ENCODE data around the gene ZSCAN2. TPM values are rescaled to one million over a fixed set of nuclear protein-coding genes. Genes with fewer than 3 reads are reported as not detected.

Gene ZSCAN2
- total and polyA plus RNA-seq, 10 of the 15 experiments (the other 5 are each of a cell fraction or from before 2014, with no cell fraction given): 2.7 to 13.2 (median 8.6) TPM

DNA sequence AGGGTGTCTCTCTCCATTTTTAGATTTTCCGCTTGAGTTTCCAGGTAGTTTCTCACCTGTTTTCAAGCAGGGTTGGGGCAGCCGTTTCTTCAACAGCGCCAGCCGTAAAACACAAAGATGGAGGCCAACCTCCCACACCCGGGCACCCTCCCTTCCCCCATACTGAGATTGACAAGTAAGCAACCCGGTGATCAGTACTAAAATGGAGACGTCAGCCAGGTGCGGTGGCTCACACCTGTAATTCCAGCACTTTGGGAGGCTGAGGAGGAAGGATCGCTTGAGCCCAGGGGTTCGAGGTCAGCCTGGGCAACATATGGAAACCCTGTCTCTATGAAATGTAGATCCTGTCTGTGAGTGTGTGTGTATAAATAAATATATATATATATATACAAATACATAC, 903 bp upstream of the ZSCAN2 start:
- no peak for ATAC-seq
- 61% methylated on average over 10 of the region's 10 CpGs for WGBS (ENCODE audit: insufficient coverage, insufficient replicate concordance, low lambda C conversion rate, missing lambda C conversion rate)
- SMC1A ChIA-PET (ENCODE audit: uncharacterized antibody, unreplicated experiment): interaction anchor here (0.6 to 2.4 kb wide), 6 partner anchors 31 to 443 kb away, joined by 3 to 15 read pairs (median 6); partner anchors contain the start of gene SEC11A
- no peaks in the 10 kb centered on the region; the same call in 2 of the 3 replicates for H3K9me3 ChIP-seq (replicated peaks; ENCODE audit: control insufficient read depth, insufficient read depth, low read length)
- no TSS peak for BruUV-seq (replicated peaks)
- H3K27ac ChIP-seq (ENCODE audit: control insufficient read depth, insufficient read depth): no peak overlapping the region
- POLR2A ChIA-PET: no interaction called here
- FAIRE-seq: no peak
- CTCF ChIA-PET: interaction anchor here (0.8 to 5.3 kb wide), 15 partner anchors 13 to 445 kb away, joined by 3 to 52 read pairs (median 12); partner anchors contain the start of genes NMB, SEC11A and WDR73
- H3K4me3 ChIP-seq: no peak overlapping the region
- H4K20me1 ChIP-seq (ENCODE audit: control insufficient read depth, insufficient read depth): no peaks in the 10 kb centered on the region
- no peak for DNase-seq (ENCODE audit: low read depth, low spot score)
- H3K27me3 ChIP-seq (replicated peaks in 1 of 2; ENCODE audit: control insufficient read depth in 2 of 2, insufficient read depth in 2 of 2, low read length in 1 of 2): 0 out of 4 replicates have a peak, but pooled peaks cover 0 to 2% of the 10 kb centered on the region in 2 experiments
- in situ Hi-C loops (cut with MboI) (no loop called here), intact Hi-C loops (cut with micrococcal nuclease; ENCODE audit: unreplicated experiment) (loop anchor here (2.0 to 5.0 kb wide), 3 partner anchors 33 to 152 kb away; partner anchors contain the start of gene WDR73)
- H2AFZ ChIP-seq (ENCODE audit: control insufficient read depth, low read depth, low read length): no peak overlapping the region
- H3K4me1 ChIP-seq (ENCODE audit: control insufficient read depth, insufficient read depth, low read length): peaks cover 32% of the 10 kb centered on the region
- H3K9ac ChIP-seq (ENCODE audit: control insufficient read depth, insufficient read depth, low read length): no peak overlapping the region
- no peak overlapping the region for H3K4me2 ChIP-seq (ENCODE audit: control insufficient read depth, insufficient read depth)
- H3K79me2 ChIP-seq (ENCODE audit: control insufficient read depth, insufficient read depth, low read length): peaks cover 1% of the 10 kb centered on the region; the same call in 1 of the 2 replicates
- H3K36me3 ChIP-seq (ENCODE audit: control insufficient read depth in 2 of 2, insufficient read depth in 2 of 2, low read length in 1 of 2): peaks cover 0 to 5% of the 10 kb centered on the region in 2 experiments; a peak in 1 of 4 replicates
- RAD21 ChIA-PET (ENCODE audit: unreplicated experiment): interaction anchor here (1.2 to 2.5 kb wide), 3 partner anchors 279 to 328 kb away, joined by 3 to 15 read pairs (median 12); no protein-coding TSS in a partner anchor
- TF ChIP-seq, protein P1, sequence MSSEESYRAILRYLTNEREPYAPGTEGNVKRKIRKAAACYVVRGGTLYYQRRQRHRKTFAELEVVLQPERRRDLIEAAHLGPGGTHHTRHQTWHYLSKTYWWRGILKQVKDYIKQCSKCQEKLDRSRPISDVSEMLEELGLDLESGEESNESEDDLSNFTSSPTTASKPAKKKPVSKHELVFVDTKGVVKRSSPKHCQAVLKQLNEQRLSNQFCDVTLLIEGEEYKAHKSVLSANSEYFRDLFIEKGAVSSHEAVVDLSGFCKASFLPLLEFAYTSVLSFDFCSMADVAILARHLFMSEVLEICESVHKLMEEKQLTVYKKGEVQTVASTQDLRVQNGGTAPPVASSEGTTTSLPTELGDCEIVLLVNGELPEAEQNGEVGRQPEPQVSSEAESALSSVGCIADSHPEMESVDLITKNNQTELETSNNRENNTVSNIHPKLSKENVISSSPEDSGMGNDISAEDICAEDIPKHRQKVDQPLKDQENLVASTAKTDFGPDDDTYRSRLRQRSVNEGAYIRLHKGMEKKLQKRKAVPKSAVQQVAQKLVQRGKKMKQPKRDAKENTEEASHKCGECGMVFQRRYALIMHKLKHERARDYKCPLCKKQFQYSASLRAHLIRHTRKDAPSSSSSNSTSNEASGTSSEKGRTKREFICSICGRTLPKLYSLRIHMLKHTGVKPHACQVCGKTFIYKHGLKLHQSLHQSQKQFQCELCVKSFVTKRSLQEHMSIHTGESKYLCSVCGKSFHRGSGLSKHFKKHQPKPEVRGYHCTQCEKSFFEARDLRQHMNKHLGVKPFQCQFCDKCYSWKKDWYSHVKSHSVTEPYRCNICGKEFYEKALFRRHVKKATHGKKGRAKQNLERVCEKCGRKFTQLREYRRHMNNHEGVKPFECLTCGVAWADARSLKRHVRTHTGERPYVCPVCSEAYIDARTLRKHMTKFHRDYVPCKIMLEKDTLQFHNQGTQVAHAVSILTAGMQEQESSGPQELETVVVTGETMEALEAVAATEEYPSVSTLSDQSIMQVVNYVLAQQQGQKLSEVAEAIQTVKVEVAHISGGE (CRISPR knock-in tag; IDR thresholded peaks at IDR 0.05): no peak
- TF ChIP-seq JUNB (IDR thresholded peaks at IDR 0.05): no peak
- no peak for TF ChIP-seq NBN (IDR thresholded peaks at IDR 0.05)
- no peak for TF ChIP-seq NFYA (IDR thresholded peaks at IDR 0.05; ENCODE audit: borderline replicate concordance, low read depth, low read length)
- TF ChIP-seq ESRRA (IDR thresholded peaks at IDR 0.05; ENCODE audit: low read length): no peak
- no peak for TF ChIP-seq CTCF (IDR thresholded peaks at IDR 0.05 in 2 of 3, conservative IDR thresholded peaks at IDR 0.05 in 1 of 3; ENCODE audit: control insufficient read depth in 2 of 3, extremely low read depth in 1 of 3, insufficient read depth in 1 of 3, low read depth in 3 of 3, low read length in 3 of 3)
- TF ChIP-seq EGR1 (IDR thresholded peaks at IDR 0.05; ENCODE audit: borderline replicate concordance in 1 of 2, low read depth in 2 of 2, low read length in 2 of 2): no peak
- no peak for TF ChIP-seq RBBP5 (conservative IDR thresholded peaks at IDR 0.05)

All from GM12878 (cell line).